Natural killer cell (primary cell): ENCODE data around the gene HACD1. TPM values are rescaled to one million over a fixed set of nuclear protein-coding genes. Genes with fewer than 3 reads are reported as not detected.
"Not testable (repeated sequence)": the region's sequence is repeated elsewhere in the genome, so short reads cannot be mapped to it uniquely, and the experiment has no call there.

Experiments used
- ATAC-seq, 3 donors: fragments of 150-1000 bp in 2 of 3; fragments of 200-7000 bp in 1 of 3; cut with Tn5 transposase; 1 replicate in 1 of 3; 2 replicates in 2 of 3; pipeline ENCODE4 v1.10.0; 2021; ENCODE audit warnings: mild to moderate bottlenecking in 2 of 3, moderate library complexity in 2 of 3
- DNase-seq, 2 donors: peaks; one replicate each; pipeline versions ENCODE4 v3.0.0 to v3.0.0-alpha.2; 2013 to 2021; ENCODE audit warnings: mixed read lengths in 1 of 2
- H3K27ac ChIP-seq: one replicate; pipeline ENCODE4 v1.5.1; 2013; ENCODE audit warnings: mild to moderate bottlenecking, low read length
- H3K27me3 ChIP-seq: one replicate; pipeline ENCODE4 v1.6.1; 2013; ENCODE audit warnings: low read length; ENCODE audit not compliant: control insufficient read depth, insufficient read depth
- H3K36me3 ChIP-seq: one replicate; pipeline ENCODE4 v1.6.1; 2013; ENCODE audit warnings: low read length; ENCODE audit not compliant: control insufficient read depth, insufficient read depth
- H3K4me1 ChIP-seq: one replicate; pipeline ENCODE4 v1.6.1; 2013; ENCODE audit warnings: low read length; ENCODE audit not compliant: control insufficient read depth, insufficient read depth
- H3K4me3 ChIP-seq: one replicate; pipeline ENCODE4 v1.5.1; 2013; ENCODE audit warnings: low read length
- H3K9me3 ChIP-seq: one replicate; pipeline ENCODE4 v1.6.1; 2013; ENCODE audit warnings: low read length; ENCODE audit not compliant: control insufficient read depth, insufficient read depth
- H3K27ac Mint-ChIP-seq, 2 donors: one replicate each; pipeline ENCODE4 v1.8.0; 2022; ENCODE audit warnings: mild to moderate bottlenecking in 2 of 2, mixed read lengths in 2 of 2, moderate library complexity in 1 of 2
- H3K27me3 Mint-ChIP-seq, 2 donors: one replicate each; pipeline ENCODE4 v1.8.0; 2022; ENCODE audit warnings: low read depth in 2 of 2, mixed read lengths in 2 of 2
- H3K36me3 Mint-ChIP-seq: one replicate; pipeline ENCODE4 v1.8.0; 2022; ENCODE audit warnings: mixed read lengths
- H3K4me1 Mint-ChIP-seq, 2 donors: one replicate each; pipeline ENCODE4 v1.8.0; 2022; ENCODE audit warnings: mixed read lengths in 2 of 2
- H3K4me3 Mint-ChIP-seq: one replicate; pipeline ENCODE4 v1.8.0; 2022; ENCODE audit warnings: mild to moderate bottlenecking, moderate library complexity, mixed read lengths
- H3K9me3 Mint-ChIP-seq, 2 donors: one replicate each; pipeline ENCODE4 v1.8.0; 2022; ENCODE audit warnings: mixed read lengths in 2 of 2
- CTCF ChIP-seq: fragments of 200-600 bp; IDR thresholded peaks from one replicate; pipeline ENCODE4 v1.8.0; 2022; ENCODE audit warnings: antibody characterized with exemption
- WGBS: methylation state at CpG from one replicate; pipeline ENCODE4 v1.1.7; 2013; ENCODE audit warnings: missing lambda C conversion rate; ENCODE audit not compliant: insufficient coverage; 5-methylcytosine and 5-hydroxymethylcytosine counted together
- intact Hi-C: fragments of 100-400 bp; cut with micrococcal nuclease; formaldehyde crosslinking; loops from one replicate; pipeline ENCODE4 v1.14.2; 2022
- total RNA-seq, 4 donors: library from RNA; stranded (reverse); fragments of 120-200 nt in 1 of 4; gene quantifications; one replicate each; pipeline versions ENCODE4 v1.2.3 to v1.2.4, GENCODE V29; 2013 to 2022

The HACD1 gene
- total RNA-seq, 3 donors from 2014 or later (not counting 1 experiment from before 2014, with no cell fraction given): 0.82 to 1.5 (median 0.87) TPM

GRCh38 chr10:17597386-17597785 lies 19.8 kb downstream of the HACD1 start:
- Histone ChIP-seq H3K27me3 (no peaks in the 10 kb centered on the region), H3K4me1 (no peaks in the 10 kb centered on the region), H3K27ac (no peak overlapping the region), H3K36me3 (no peaks in the 10 kb centered on the region), H3K9me3 (no peaks in the 10 kb centered on the region), H3K4me3 (no peak overlapping the region)
- no peak overlapping the region for H3K4me3 Mint-ChIP-seq
- H3K27ac Mint-ChIP-seq: no peak overlapping the region
- H3K27me3 Mint-ChIP-seq: no peaks in the 10 kb centered on the region
- 92% methylated on average over 2 of the region's 3 CpGs for WGBS
- no peaks in the 10 kb centered on the region for H3K9me3 Mint-ChIP-seq
- H3K4me1 Mint-ChIP-seq: peaks cover 5 to 11% of the 10 kb centered on the region in 2 donors
- ATAC-seq (no peak), DNase-seq (no peak)
- no peak for TF ChIP-seq CTCF
- intact Hi-C loops: no loop called here
- H3K36me3 Mint-ChIP-seq: no peaks in the 10 kb centered on the region

GRCh38 chr10:17590969-17591645 lies 26.1 kb downstream of the HACD1 start:
- H3K27me3 Mint-ChIP-seq: no peaks in the 10 kb centered on the region

GRCh38 chr10:17589316-17589715 lies 27.9 kb downstream of the HACD1 start:
- DNase-seq, H3K36me3 ChIP-seq, ATAC-seq, intact Hi-C loops, H3K36me3 Mint-ChIP-seq, H3K27me3 ChIP-seq, H3K27ac ChIP-seq, H3K4me1 ChIP-seq, H3K9me3 Mint-ChIP-seq, H3K27me3 Mint-ChIP-seq, H3K9me3 ChIP-seq, H3K4me3 Mint-ChIP-seq, H3K4me3 ChIP-seq, H3K27ac Mint-ChIP-seq: not testable (repeated sequence)
- peaks cover 12 to 21% of the 10 kb centered on the region in 2 donors for H3K4me1 Mint-ChIP-seq
- whole genome bisulfite sequencing: 100% methylated on average over 1 of the region's 1 CpG

More at GRCh38 chr10:17590969-17591645, 26.1 kb downstream of the HACD1 start:
- DNase-seq: no peak
- H3K4me3 ChIP-seq: no peak overlapping the region
- intact Hi-C loops: no loop called here
- H3K27me3 ChIP-seq: no peaks in the 10 kb centered on the region
- H3K27ac Mint-ChIP-seq: no peak overlapping the region
- H3K36me3 Mint-ChIP-seq: no peaks in the 10 kb centered on the region
- H3K27ac ChIP-seq: no peak overlapping the region
- no peak overlapping the region for H3K4me3 Mint-ChIP-seq
- no peaks in the 10 kb centered on the region for H3K36me3 ChIP-seq
- no peaks in the 10 kb centered on the region for H3K9me3 Mint-ChIP-seq
- no peak for TF ChIP-seq CTCF
- no peak for ATAC-seq
- H3K4me1 ChIP-seq: peaks cover 9% of the 10 kb centered on the region
- WGBS: 96% methylated on average over 5 of the region's 6 CpGs
- peaks cover 8 to 17% of the 10 kb centered on the region in 2 donors for H3K4me1 Mint-ChIP-seq
- H3K9me3 ChIP-seq: no peaks in the 10 kb centered on the region

GRCh38 chr10:17588420-17588819 lies 28.8 kb downstream of the HACD1 start:
- no peak for TF ChIP-seq CTCF
- Histone ChIP-seq H3K9me3 (no peaks in the 10 kb centered on the region), H3K27me3 (no peaks in the 10 kb centered on the region), H3K4me1 (peaks cover 9% of the 10 kb centered on the region), H3K4me3 (no peak overlapping the region), H3K36me3 (no peaks in the 10 kb centered on the region), H3K27ac (no peak overlapping the region)
- Mint-ChIP-seq H3K4me3 (no peak overlapping the region), H3K4me1 (peaks cover 12 to 21% of the 10 kb centered on the region in 2 donors), H3K9me3 (no peaks in the 10 kb centered on the region), H3K27ac (no peak overlapping the region), H3K27me3 (peaks cover 0 to 3% of the 10 kb centered on the region in 2 donors), H3K36me3 (no peaks in the 10 kb centered on the region)
- ATAC-seq (no peak), DNase-seq (no peak)
- 85% methylated on average over 2 of the region's 2 CpGs for WGBS
- intact Hi-C loops: no loop called here

GRCh38 chr10:17587321-17587720 lies 29.9 kb downstream of the HACD1 start:
- not testable (repeated sequence) for H3K27me3 Mint-ChIP-seq

More at GRCh38 chr10:17587321-17587720, 29.9 kb downstream of the HACD1 start:
- H3K36me3 Mint-ChIP-seq, H3K27ac ChIP-seq, ATAC-seq, H3K4me1 ChIP-seq, H3K36me3 ChIP-seq, H3K9me3 ChIP-seq, H3K4me3 ChIP-seq, H3K4me3 Mint-ChIP-seq, DNase-seq, H3K9me3 Mint-ChIP-seq, H3K27me3 ChIP-seq, intact Hi-C loops: not testable (repeated sequence)
- 71% methylated on average over 6 of the region's 6 CpGs for WGBS
- H3K27ac Mint-ChIP-seq: peak overlapping the region; percentile 24 to 55
- peaks cover 12 to 21% of the 10 kb centered on the region in 2 donors for H3K4me1 Mint-ChIP-seq
